GM19035 (cell line): ENCODE results near the gene KCNMA1.

Source experiments
- ATAC-seq: cut with Tn5 transposase; IDR thresholded peaks from one replicate; pipeline ENCODE4 v1.9.1; 2021; ENCODE audit not compliant: unreplicated experiment

KCNMA1 gene

GRCh38 chr10:77315496-77316129 is 322.0 kb downstream of the KCNMA1 start:
- no peak for ATAC-seq

GRCh38 chr10:77313066-77313750 is 324.4 kb downstream of the KCNMA1 start:
- no peak for ATAC-seq

- ATAC-seq: no peak
Observed at GRCh38 chr10:77311186-77311585, 326.4 kb downstream of the KCNMA1 start.

GRCh38 chr10:77310288-77310840 is 327.2 kb downstream of the KCNMA1 start:
- ATAC-seq: no peak

- no peak for ATAC-seq
Observed at GRCh38 chr10:77309509-77309908, 328.1 kb downstream of the KCNMA1 start.

- ATAC-seq: no peak
Observed at GRCh38 chr10:77309092-77309491, 328.5 kb downstream of the KCNMA1 start.

- no peak for ATAC-seq
Observed at GRCh38 chr10:77308084-77308732, 329.4 kb downstream of the KCNMA1 start.

- ATAC-seq: no peak
Observed at GRCh38 chr10:77306666-77307065, 330.9 kb downstream of the KCNMA1 start.

- no peak for ATAC-seq
Observed at GRCh38 chr10:77305650-77306632, 331.7 kb downstream of the KCNMA1 start.

GRCh38 chr10:77304192-77304591 is 333.4 kb downstream of the KCNMA1 start:
- ATAC-seq: no peak

- ATAC-seq: no peak
Observed at GRCh38 chr10:77301305-77301730, 336.3 kb downstream of the KCNMA1 start.

- ATAC-seq: no peak
Observed at GRCh38 chr10:77300682-77301302, 336.8 kb downstream of the KCNMA1 start.

- ATAC-seq: no peak
Observed at GRCh38 chr10:77299320-77299719, 338.3 kb downstream of the KCNMA1 start.

GRCh38 chr10:77297393-77297739 is 340.2 kb downstream of the KCNMA1 start:
- no peak for ATAC-seq

GRCh38 chr10:77296534-77297392 is 340.8 kb downstream of the KCNMA1 start:
- no peak for ATAC-seq

- ATAC-seq: no peak
Observed at GRCh38 chr10:77293773-77294172, 343.8 kb downstream of the KCNMA1 start.

- no peak for ATAC-seq
Observed at GRCh38 chr10:77293347-77293746, 344.3 kb downstream of the KCNMA1 start.

- ATAC-seq: no peak
Observed at GRCh38 chr10:77291596-77292505, 345.8 kb downstream of the KCNMA1 start.
